Fibroblast of lung (primary cell): ENCODE measurements around the gene TAOK3.

Experiments
- EZH2 ChIP-seq: IDR thresholded peaks from 2 replicates; pipeline ENCODE4 v1.5.1; 2012; ENCODE audit warnings: low read length, control low read depth, mild to moderate bottlenecking; ENCODE audit errors: missing control alignments
- TF ChIP-seq, protein P1 (sequence below), 2 donors: IDR thresholded peaks in 1 of 2; conservative IDR thresholded peaks in 1 of 2; 1 replicate in 1 of 2; 2 replicates in 1 of 2; pipeline ENCODE4 v1.5.1; 2011 to 2012; ENCODE audit warnings: low read length in 2 of 2, control low read depth in 1 of 2, inconsistent platforms in 1 of 2, low read depth in 1 of 2, mild to moderate bottlenecking in 1 of 2

DNA sequence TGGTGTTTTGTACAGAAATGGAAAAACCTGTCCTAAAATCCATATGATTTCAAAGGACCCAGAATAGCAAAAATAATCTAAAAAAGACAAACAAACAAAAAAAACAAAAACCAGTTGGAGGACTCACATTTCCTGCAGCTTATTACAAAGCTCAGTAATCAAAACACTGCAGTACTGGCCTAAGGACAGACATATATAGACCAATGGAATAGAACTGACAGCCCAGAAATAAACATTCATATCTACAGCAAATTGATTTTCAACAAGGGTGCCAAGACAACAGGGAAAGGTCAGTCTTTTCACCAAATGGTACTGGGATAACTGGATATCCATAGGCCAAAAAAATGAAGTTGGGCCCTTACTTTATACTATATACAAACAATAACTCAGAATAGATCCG, 55.0 kb downstream of the TAOK3 start:
- TF ChIP-seq, protein P1, sequence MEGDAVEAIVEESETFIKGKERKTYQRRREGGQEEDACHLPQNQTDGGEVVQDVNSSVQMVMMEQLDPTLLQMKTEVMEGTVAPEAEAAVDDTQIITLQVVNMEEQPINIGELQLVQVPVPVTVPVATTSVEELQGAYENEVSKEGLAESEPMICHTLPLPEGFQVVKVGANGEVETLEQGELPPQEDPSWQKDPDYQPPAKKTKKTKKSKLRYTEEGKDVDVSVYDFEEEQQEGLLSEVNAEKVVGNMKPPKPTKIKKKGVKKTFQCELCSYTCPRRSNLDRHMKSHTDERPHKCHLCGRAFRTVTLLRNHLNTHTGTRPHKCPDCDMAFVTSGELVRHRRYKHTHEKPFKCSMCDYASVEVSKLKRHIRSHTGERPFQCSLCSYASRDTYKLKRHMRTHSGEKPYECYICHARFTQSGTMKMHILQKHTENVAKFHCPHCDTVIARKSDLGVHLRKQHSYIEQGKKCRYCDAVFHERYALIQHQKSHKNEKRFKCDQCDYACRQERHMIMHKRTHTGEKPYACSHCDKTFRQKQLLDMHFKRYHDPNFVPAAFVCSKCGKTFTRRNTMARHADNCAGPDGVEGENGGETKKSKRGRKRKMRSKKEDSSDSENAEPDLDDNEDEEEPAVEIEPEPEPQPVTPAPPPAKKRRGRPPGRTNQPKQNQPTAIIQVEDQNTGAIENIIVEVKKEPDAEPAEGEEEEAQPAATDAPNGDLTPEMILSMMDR (conservative IDR thresholded peaks at IDR 0.05 in 1 of 2, IDR thresholded peaks at IDR 0.05 in 1 of 2; ENCODE audit: low read depth in 1 of 2, low read length in 2 of 2): no peak
- no peak for TF ChIP-seq EZH2
